HG03442 (cell line): Measurements from ENCODE around the gene PLA2G1B.
A peak's percentile ranks its signal among the peaks of the same experiment; 100 is the strongest.

Experiments
- ATAC-seq: cut with Tn5 transposase; IDR thresholded peaks from one replicate; pipeline ENCODE4 v1.9.1; 2021; ENCODE audit warnings: mild to moderate bottlenecking, moderate library complexity; ENCODE audit not compliant: unreplicated experiment

PLA2G1B gene

GRCh38 chr12:120328228-120328627, 649 bp upstream of the PLA2G1B start:
- ATAC-seq, result no peak

- ATAC-seq, result no peak
These were observed 2.6 kb downstream of the PLA2G1B start for GRCh38 chr12:120324841-120325417.

- no peak for ATAC-seq
These were observed 3.8 kb downstream of the PLA2G1B start for GRCh38 chr12:120323772-120324171.

- no peak for ATAC-seq
These were observed 6.0 kb downstream of the PLA2G1B start for GRCh38 chr12:120321382-120322202.

GRCh38 chr12:120317224-120318105, 10.1 kb downstream of the PLA2G1B start:
- peak; percentile 99 for ATAC-seq

- ATAC-seq, result no peak
These were observed 10.8 kb downstream of the PLA2G1B start for GRCh38 chr12:120316798-120317223.

GRCh38 chr12:120314220-120314619, 13.4 kb downstream of the PLA2G1B start:
- ATAC-seq, result no peak

GRCh38 chr12:120301962-120302815, 25.4 kb downstream of the PLA2G1B start, which contains the start of gene SIRT4:
TSS of gene SIRT4 (plus strand) at chr12:120302321. CDS start at chr12:120303562, 1,241 bp downstream.
- peak; percentile 97 for ATAC-seq

- ATAC-seq, result peak; percentile 44
These were observed 34.7 kb downstream of the PLA2G1B start, which contains the start of gene RNU4-1 for GRCh38 chr12:120292661-120293531. TSS of gene RNU4-1 (minus strand) at chr12:120293237.

- no peak for ATAC-seq
These were observed 35.2 kb downstream of the PLA2G1B start for GRCh38 chr12:120292411-120292660.

- no peak for ATAC-seq
These were observed 36.8 kb downstream of the PLA2G1B start for GRCh38 chr12:120290609-120291305.

GRCh38 chr12:120287491-120287890, 40.1 kb downstream of the PLA2G1B start:
- no peak for ATAC-seq

- ATAC-seq, result no peak
These were observed 40.6 kb downstream of the PLA2G1B start for GRCh38 chr12:120286768-120287490.

- ATAC-seq, result no peak
These were observed 43.2 kb downstream of the PLA2G1B start for GRCh38 chr12:120284381-120284780.

- ATAC-seq, result no peak
These were observed 44.3 kb downstream of the PLA2G1B start for GRCh38 chr12:120283318-120283717.

- ATAC-seq, result no peak
These were observed 49.2 kb downstream of the PLA2G1B start for GRCh38 chr12:120278137-120279069.

- ATAC-seq, result no peak
These were observed 50.8 kb downstream of the PLA2G1B start for GRCh38 chr12:120276734-120277133.
